K562 (cell line): ENCODE data around the gene OBSCN. TPM values are rescaled to one million over a fixed set of nuclear protein-coding genes. Genes with fewer than 3 reads are reported as not detected.

ENCODE experiments used
- AFF4 ChIP-seq: sonication (generic); formaldehyde crosslinking; IDR thresholded peaks from 2 replicates; pipeline ENCODE4 v1.8.0; 2023; ENCODE audit warnings: mild to moderate bottlenecking, missing genetic modification reagents
- ELK1 ChIP-seq: sonication (generic); formaldehyde crosslinking; IDR thresholded peaks from 2 replicates; pipeline ENCODE4 v1.8.1; 2022; ENCODE audit warnings: missing genetic modification reagents
- HNRNPL ChIP-seq: fragments of 200-400 bp; formaldehyde crosslinking; IDR thresholded peaks from 2 replicates; pipeline ENCODE4 v1.6.1; 2017; ENCODE audit warnings: low read depth, mild to moderate bottlenecking, low read length
- KHSRP ChIP-seq: fragments of 450-650 bp; IDR thresholded peaks from 2 replicates; pipeline ENCODE4 v1.6.1; 2017
- NFE2 ChIP-seq: IDR thresholded peaks from 2 replicates; pipeline ENCODE4 v1.6.1; 2014; ENCODE audit warnings: antibody characterized with exemption, low read depth
- NONO ChIP-seq, 2 experiments: fragments of 200-400 bp in 1 of 2; fragments of 450-650 bp in 1 of 2; formaldehyde crosslinking in 1 of 2; IDR thresholded peaks; 2 replicates each; pipeline ENCODE4 v1.6.1; 2017; ENCODE audit warnings: low read depth in 2 of 2, mild to moderate bottlenecking in 2 of 2, moderate library complexity in 2 of 2, low read length in 1 of 2
- TFAP4 ChIP-seq: sonication (generic); formaldehyde crosslinking; IDR thresholded peaks from 2 replicates; pipeline ENCODE4 v1.8.0; 2022; ENCODE audit warnings: missing genetic modification reagents, mild to moderate bottlenecking, moderate library complexity, borderline replicate concordance
- TOE1 ChIP-seq, 2 experiments: fragments of 450-650 bp in 1 of 2; sonication (generic) in 1 of 2; formaldehyde crosslinking in 1 of 2; IDR thresholded peaks; 2 replicates each; pipeline versions ENCODE4 v1.7.1 to v1.8.0; 2016 to 2022; ENCODE audit warnings: borderline replicate concordance in 2 of 2, mild to moderate bottlenecking in 2 of 2, antibody characterized with exemption in 1 of 2, inconsistent platforms in 1 of 2, low read depth in 1 of 2, missing genetic modification reagents in 1 of 2, moderate library complexity in 1 of 2
- TRIM28 ChIP-seq: fragments of 450-650 bp; IDR thresholded peaks from 2 replicates; pipeline ENCODE4 v1.6.1; 2017
- ZBTB11 ChIP-seq, 3 experiments: fragments of 200-800 bp in 1 of 3; fragments of 250-450 bp in 1 of 3; fragments of 450-650 bp in 1 of 3; sonication (Bioruptor Pico) in 1 of 3; sonication (Bioruptor generic) in 1 of 3; formaldehyde crosslinking in 1 of 3; IDR thresholded peaks; 2 replicates each; pipeline versions ENCODE4 v1.6.1 to v1.8.0; 2016 to 2022; ENCODE audit warnings: mild to moderate bottlenecking in 2 of 3, missing genetic modification characterization in 2 of 3, missing compliant biosample characterization in 1 of 3, moderate library complexity in 1 of 3
- ZBTB12 ChIP-seq: fragments of 250-450 bp; sonication (Bioruptor Pico); IDR thresholded peaks from 2 replicates; pipeline ENCODE4 v1.4.0; 2020
- ZKSCAN8 ChIP-seq: fragments of 200-800 bp; sonication (Bioruptor generic); IDR thresholded peaks from 2 replicates; pipeline ENCODE4 v1.6.1; 2016; ENCODE audit warnings: missing genetic modification characterization, missing compliant biosample characterization
- ZNF445 ChIP-seq: fragments of 250-450 bp; sonication (Bioruptor Pico); IDR thresholded peaks from 2 replicates; pipeline ENCODE4 v1.4.0; 2020; ENCODE audit warnings: low read depth, mild to moderate bottlenecking, moderate library complexity
- polyA plus RNA-seq, 8 experiments: library from polyadenylated mRNA; depleted of rRNA in 4 of 8; stranded (reverse) in 5 of 8; unstranded in 3 of 8; fragments of >200 nt; fragmentation: Nextera tagmentation in 2 of 8; fragmentation: Illumina TruSeq in 1 of 8; extraction: Ambion mirVana in 2 of 8; extraction: Trizol in 1 of 8; gene quantifications; 2 replicates each; pipeline versions ENCODE4 v1.2.1 to v1.2.3, GENCODE V29; 2011 to 2014; ENCODE audit warnings: inconsistent platforms in 1 of 8, missing spikeins in 1 of 8
- total RNA-seq, 7 experiments: library from RNA; depleted of rRNA in 6 of 7; stranded (reverse); fragments of >200 nt in 6 of 7; fragmentation: Illumina TruSeq in 2 of 7; extraction: Trizol in 2 of 7; gene quantifications; 2 replicates each; pipeline versions ENCODE4 v1.2.1 to v1.2.3, GENCODE V29; 2011 to 2021; ENCODE audit warnings: low replicate concordance in 1 of 7

The OBSCN gene
- total and polyA plus RNA-seq, 9 of the 15 experiments (the other 6 are each of a cell fraction or from before 2014, with no cell fraction given) = 0.18 to 19.7 (median 3.6) TPM

GRCh38 chr1:228367798-228368791, 160.3 kb downstream of the OBSCN start (continued):
- TF ChIP-seq ZBTB11 (CRISPR knock-in tag; IDR thresholded peaks at IDR 0.05) = peak in 2 of 3 experiments; percentile 20 to 72; a peak in 3 of 6 replicates
- no peak for TF ChIP-seq ELK1 (CRISPR knock-in tag)
- TF ChIP-seq AFF4 = 0 out of 2 replicates have a peak, but pooled peaks have one; percentile 63
- TF ChIP-seq KHSRP = no peak
- TF ChIP-seq HNRNPL = peak; percentile 33; the same call in 1 of the 2 replicates
- no peak; the same call in 1 of the 2 replicates for TF ChIP-seq ZBTB12 (CRISPR knock-in tag)
- TF ChIP-seq ZNF445 = 0 out of 2 replicates have a peak, but pooled peaks have one; percentile 9
- no peak for TF ChIP-seq ZKSCAN8
- TF ChIP-seq TOE1 (IDR thresholded peaks at IDR 0.05; ENCODE audit: borderline replicate concordance) = peak; percentile 56; the same call in 1 of the 2 replicates
- no peak for TF ChIP-seq TOE1 (CRISPR knock-in tag; IDR thresholded peaks at IDR 0.05; ENCODE audit: borderline replicate concordance, low read depth)
- TF ChIP-seq TRIM28 = peak; percentile 48; the same call in 1 of the 2 replicates
- TF ChIP-seq NFE2 = peak; percentile 34; the same call in 1 of the 2 replicates
- TF ChIP-seq NONO (IDR thresholded peaks at IDR 0.05; ENCODE audit: low read depth in 2 of 2, low read length in 1 of 2) = 0 out of 4 replicates have a peak, but pooled peaks of 1 of the 2 experiments have one; percentile 23
- peak; percentile 99 for TF ChIP-seq TFAP4 (CRISPR knock-in tag)
